Mesendoderm (in vitro differentiated cells): Measurements from ENCODE around the gene GALNT16.

Source experiments
- DNase-seq: peaks from one replicate; pipeline ENCODE4 v3.0.0; 2013
- H2AK5ac ChIP-seq: 2 replicates; pipeline ENCODE4 v1.6.1; 2013; ENCODE audit warnings: low read length, inconsistent platforms
- H2BK120ac ChIP-seq: 2 replicates; pipeline ENCODE4 v1.6.1; 2013; ENCODE audit warnings: low read depth, mild to moderate bottlenecking, low read length, moderate library complexity, mixed read lengths
- H2BK15ac ChIP-seq: replicated peaks from 2 replicates; pipeline ENCODE4 v1.6.1; 2013; ENCODE audit warnings: low read depth, mild to moderate bottlenecking, moderate library complexity
- H2BK5ac ChIP-seq: 2 replicates; pipeline ENCODE4 v1.6.1; 2013; ENCODE audit warnings: low read length, inconsistent platforms
- H3K18ac ChIP-seq: 2 replicates; pipeline ENCODE4 v1.6.1; 2013; ENCODE audit warnings: mild to moderate bottlenecking, low read length, mixed read lengths
- H3K23ac ChIP-seq: one replicate; pipeline ENCODE4 v1.6.1; 2013; ENCODE audit warnings: low read length
- H3K27ac ChIP-seq: 2 replicates; pipeline ENCODE4 v1.5.1; 2013; ENCODE audit warnings: low read depth, mild to moderate bottlenecking, inconsistent platforms, low read length, moderate library complexity
- H3K27me3 ChIP-seq: 2 replicates; pipeline ENCODE4 v1.6.1; 2013; ENCODE audit warnings: low read length, control low read depth, mild to moderate bottlenecking, inconsistent platforms; ENCODE audit not compliant: insufficient read depth, poor library complexity
- H3K36me3 ChIP-seq: 2 replicates; pipeline ENCODE4 v1.6.1; 2013; ENCODE audit warnings: low read length, inconsistent platforms; ENCODE audit not compliant: control insufficient read depth, insufficient read depth
- H3K4ac ChIP-seq: one replicate; pipeline ENCODE4 v1.6.1; 2013; ENCODE audit warnings: low read depth, mild to moderate bottlenecking, low read length, moderate library complexity
- H3K4me1 ChIP-seq: 2 replicates; pipeline ENCODE4 v1.6.1; 2013; ENCODE audit warnings: low read depth, low read length, inconsistent platforms; ENCODE audit not compliant: control insufficient read depth
- H3K4me2 ChIP-seq: 2 replicates; pipeline ENCODE4 v1.6.1; 2013; ENCODE audit warnings: low read length
- H3K4me3 ChIP-seq: 2 replicates; pipeline ENCODE4 v1.5.1; 2013; ENCODE audit warnings: mild to moderate bottlenecking, low read length
- H3K56ac ChIP-seq: one replicate; pipeline ENCODE4 v1.6.1; 2013; ENCODE audit warnings: low read length
- H3K79me1 ChIP-seq: 2 replicates; pipeline ENCODE4 v1.6.1; 2013; ENCODE audit warnings: low read length, inconsistent platforms
- H3K79me2 ChIP-seq: 2 replicates; pipeline ENCODE4 v1.6.1; 2013; ENCODE audit warnings: mild to moderate bottlenecking, low read length; ENCODE audit not compliant: control insufficient read depth, insufficient read depth
- H3K9ac ChIP-seq: 2 replicates; pipeline ENCODE4 v1.6.1; 2013; ENCODE audit warnings: low read length, inconsistent platforms
- H4K5ac ChIP-seq: one replicate; pipeline ENCODE4 v1.6.1; 2013; ENCODE audit warnings: low read length
- H4K8ac ChIP-seq: one replicate; pipeline ENCODE4 v1.6.1; 2013; ENCODE audit warnings: low read depth, mild to moderate bottlenecking, control low read depth, low read length, moderate library complexity
- WGBS: extraction: QIAGEN DNeasy Blood & Tissue Kit; methylation state at CpG from one replicate; pipeline ENCODE4 v1.1.7; 2013; ENCODE audit warnings: low lambda C conversion rate, missing lambda C conversion rate; ENCODE audit not compliant: insufficient coverage; ENCODE audit errors: extremely low coverage; 5-methylcytosine and 5-hydroxymethylcytosine counted together

GALNT16 gene

GRCh38 chr14:69360438-69361108 is 100.6 kb downstream of the GALNT16 start:
- H3K4me3 ChIP-seq, result no peak overlapping the region
- H3K36me3 ChIP-seq, result no peaks in the 10 kb centered on the region
- no peaks in the 10 kb centered on the region for H3K79me2 ChIP-seq
- no peak overlapping the region for H3K23ac ChIP-seq
- H3K4me1 ChIP-seq, result no peaks in the 10 kb centered on the region
- H2AK5ac ChIP-seq, result no peak overlapping the region
- H4K8ac ChIP-seq, result no peak overlapping the region
- no peak overlapping the region for H3K9ac ChIP-seq
- no peak overlapping the region for H4K5ac ChIP-seq
- no peaks in the 10 kb centered on the region for H3K27me3 ChIP-seq
- no peak overlapping the region for H3K27ac ChIP-seq
- WGBS, result no CpG with 5 or more reads among the region's 7 CpGs
- no peak overlapping the region for H2BK120ac ChIP-seq
- H3K56ac ChIP-seq, result no peak overlapping the region
- no peak overlapping the region for H3K4me2 ChIP-seq
- H2BK15ac ChIP-seq, result no peak overlapping the region
- H2BK5ac ChIP-seq, result no peak overlapping the region
- H3K79me1 ChIP-seq, result no peaks in the 10 kb centered on the region
- no peak for DNase-seq
- no peak overlapping the region for H3K4ac ChIP-seq
- no peak overlapping the region for H3K18ac ChIP-seq

- no peak overlapping the region for H2BK120ac ChIP-seq
- H3K4me2 ChIP-seq, result no peak overlapping the region
- no peak overlapping the region for H3K9ac ChIP-seq
- no peak overlapping the region for H3K23ac ChIP-seq
- H3K27me3 ChIP-seq, result no peaks in the 10 kb centered on the region
- H3K79me2 ChIP-seq, result no peaks in the 10 kb centered on the region
- no peak overlapping the region for H4K5ac ChIP-seq
- no peak overlapping the region for H2BK15ac ChIP-seq
- no peaks in the 10 kb centered on the region for H3K36me3 ChIP-seq
- no peak overlapping the region for H2BK5ac ChIP-seq
- H3K4me3 ChIP-seq, result no peak overlapping the region
- no peak overlapping the region for H2AK5ac ChIP-seq
- no peak overlapping the region for H3K18ac ChIP-seq
- H3K27ac ChIP-seq, result no peak overlapping the region
- no CpG with 5 or more reads among the region's 9 CpGs for WGBS
- DNase-seq, result peak; percentile 70
- no peaks in the 10 kb centered on the region for H3K4me1 ChIP-seq
- H3K56ac ChIP-seq, result no peak overlapping the region
- H3K4ac ChIP-seq, result no peak overlapping the region
- H3K79me1 ChIP-seq, result no peaks in the 10 kb centered on the region
- H4K8ac ChIP-seq, result no peak overlapping the region
Observed at GRCh38 chr14:69363055-69363454, 103.1 kb downstream of the GALNT16 start.

GRCh38 chr14:69363964-69364363 is 104.0 kb downstream of the GALNT16 start:
- H3K27ac ChIP-seq, result no peak overlapping the region
- H3K4me1 ChIP-seq, result no peaks in the 10 kb centered on the region
- WGBS, result no CpG with 5 or more reads among the region's 4 CpGs
- DNase-seq, result no peak
- no peak overlapping the region for H3K9ac ChIP-seq
- no peak overlapping the region for H3K4me2 ChIP-seq
- no peak overlapping the region for H4K5ac ChIP-seq
- H3K4ac ChIP-seq, result no peak overlapping the region
- H3K36me3 ChIP-seq, result no peaks in the 10 kb centered on the region
- H2BK15ac ChIP-seq, result no peak overlapping the region
- no peak overlapping the region for H2AK5ac ChIP-seq
- H3K4me3 ChIP-seq, result no peak overlapping the region
- no peaks in the 10 kb centered on the region for H3K79me2 ChIP-seq
- H3K27me3 ChIP-seq, result no peaks in the 10 kb centered on the region
- no peak overlapping the region for H2BK120ac ChIP-seq
- no peak overlapping the region for H4K8ac ChIP-seq
- H3K23ac ChIP-seq, result no peak overlapping the region
- H3K79me1 ChIP-seq, result no peaks in the 10 kb centered on the region
- H2BK5ac ChIP-seq, result no peak overlapping the region
- H3K56ac ChIP-seq, result no peak overlapping the region
- no peak overlapping the region for H3K18ac ChIP-seq

- H3K18ac ChIP-seq, result no peak overlapping the region
- no peak for DNase-seq
- H3K56ac ChIP-seq, result no peak overlapping the region
- H3K27me3 ChIP-seq, result no peaks in the 10 kb centered on the region
- H3K4me2 ChIP-seq, result no peak overlapping the region
- no peak overlapping the region for H3K23ac ChIP-seq
- no peaks in the 10 kb centered on the region for H3K4me1 ChIP-seq
- no peak overlapping the region for H3K9ac ChIP-seq
- H2BK5ac ChIP-seq, result no peak overlapping the region
- no peaks in the 10 kb centered on the region for H3K79me1 ChIP-seq
- H3K27ac ChIP-seq, result no peak overlapping the region
- no peaks in the 10 kb centered on the region for H3K36me3 ChIP-seq
- no peak overlapping the region for H2AK5ac ChIP-seq
- WGBS, result no CpG with 5 or more reads among the region's 2 CpGs
- H2BK120ac ChIP-seq, result no peak overlapping the region
- no peaks in the 10 kb centered on the region for H3K79me2 ChIP-seq
- H4K5ac ChIP-seq, result no peak overlapping the region
- no peak overlapping the region for H3K4ac ChIP-seq
- H4K8ac ChIP-seq, result no peak overlapping the region
- no peak overlapping the region for H2BK15ac ChIP-seq
- no peak overlapping the region for H3K4me3 ChIP-seq
Observed at GRCh38 chr14:69364378-69364777, 104.4 kb downstream of the GALNT16 start.

GRCh38 chr14:69366069-69366468 is 106.1 kb downstream of the GALNT16 start:
- Histone ChIP-seq H3K9ac (no peak overlapping the region), H3K4me1 (no peaks in the 10 kb centered on the region), H3K79me2 (no peaks in the 10 kb centered on the region), H3K4ac (no peak overlapping the region), H3K56ac (no peak overlapping the region), H3K27ac (no peak overlapping the region), H3K79me1 (no peaks in the 10 kb centered on the region), H3K4me2 (no peak overlapping the region), H2AK5ac (no peak overlapping the region), H3K4me3 (no peak overlapping the region), H3K36me3 (no peaks in the 10 kb centered on the region), H4K8ac (no peak overlapping the region), H2BK5ac (no peak overlapping the region), H3K18ac (no peak overlapping the region), H2BK120ac (no peak overlapping the region), H3K23ac (no peak overlapping the region), H3K27me3 (no peaks in the 10 kb centered on the region), H4K5ac (no peak overlapping the region), H2BK15ac (no peak overlapping the region)
- no CpG with 5 or more reads among the region's 3 CpGs for WGBS
- no peak for DNase-seq

- Histone ChIP-seq H3K4me3 (no peak overlapping the region), H3K18ac (no peak overlapping the region), H3K79me2 (no peaks in the 10 kb centered on the region), H3K4ac (no peak overlapping the region), H3K27ac (no peak overlapping the region), H3K4me1 (no peaks in the 10 kb centered on the region), H3K36me3 (no peaks in the 10 kb centered on the region), H3K79me1 (no peaks in the 10 kb centered on the region), H2BK120ac (no peak overlapping the region), H4K8ac (no peak overlapping the region), H2AK5ac (no peak overlapping the region), H2BK5ac (no peak overlapping the region), H3K27me3 (no peaks in the 10 kb centered on the region), H3K4me2 (no peak overlapping the region), H3K9ac (no peak overlapping the region), H3K56ac (no peak overlapping the region), H3K23ac (no peak overlapping the region), H2BK15ac (no peak overlapping the region), H4K5ac (no peak overlapping the region)
- DNase-seq, result no peak
- no CpG with 5 or more reads among the region's 4 CpGs for WGBS
Observed at GRCh38 chr14:69366761-69367160, 106.8 kb downstream of the GALNT16 start.
